Parathyroid adenoma (tissue), 2 donors: Measurements from ENCODE around the gene ASCL2.

ENCODE experiments used
- H2AFZ ChIP-seq: fragments of 300-600 bp; sonication (generic); one replicate; pipeline ENCODE4 v1.7.0; 2017; ENCODE audit warnings: antibody characterized with exemption, mild to moderate bottlenecking
- H3K27ac ChIP-seq: fragments of 300-600 bp; sonication (generic); one replicate; pipeline ENCODE4 v1.7.0; 2017
- H3K27me3 ChIP-seq: fragments of 300-600 bp; sonication (generic); one replicate; pipeline ENCODE4 v1.7.0; 2017; ENCODE audit warnings: low read length; ENCODE audit not compliant: control insufficient read depth, insufficient read depth
- H3K36me3 ChIP-seq: fragments of 300-600 bp; sonication (generic); one replicate; pipeline ENCODE4 v1.7.0; 2017; ENCODE audit warnings: low read length; ENCODE audit not compliant: control insufficient read depth, insufficient read depth
- H3K4me1 ChIP-seq: fragments of 300-600 bp; sonication (generic); one replicate; pipeline ENCODE4 v1.7.0; 2017; ENCODE audit warnings: control low read depth
- H3K4me2 ChIP-seq: fragments of 300-600 bp; sonication (generic); one replicate; pipeline ENCODE4 v1.7.0; 2017; ENCODE audit warnings: low read length
- H3K4me3 ChIP-seq: fragments of 300-600 bp; sonication (generic); one replicate; pipeline ENCODE4 v1.7.0; 2017; ENCODE audit warnings: low read depth, low read length
- H3K79me2 ChIP-seq: fragments of 300-600 bp; sonication (generic); one replicate; pipeline ENCODE4 v1.7.0; 2017; ENCODE audit warnings: control low read depth
- H3K9ac ChIP-seq: fragments of 300-600 bp; sonication (generic); one replicate; pipeline ENCODE4 v1.7.0; 2017; ENCODE audit warnings: mild to moderate bottlenecking
- H3K9me3 ChIP-seq: fragments of 300-600 bp; sonication (generic); one replicate; pipeline ENCODE4 v1.7.0; 2017; ENCODE audit warnings: low read length; ENCODE audit not compliant: control insufficient read depth
- TF ChIP-seq, protein P1 (sequence below): fragments of 300-600 bp; sonication (generic); IDR thresholded peaks from one replicate; pipeline ENCODE4 v1.7.0; 2017; ENCODE audit warnings: antibody characterized with exemption, mild to moderate bottlenecking
- donor health status: primary hyperparathyroidism.

ASCL2 gene

DNA sequence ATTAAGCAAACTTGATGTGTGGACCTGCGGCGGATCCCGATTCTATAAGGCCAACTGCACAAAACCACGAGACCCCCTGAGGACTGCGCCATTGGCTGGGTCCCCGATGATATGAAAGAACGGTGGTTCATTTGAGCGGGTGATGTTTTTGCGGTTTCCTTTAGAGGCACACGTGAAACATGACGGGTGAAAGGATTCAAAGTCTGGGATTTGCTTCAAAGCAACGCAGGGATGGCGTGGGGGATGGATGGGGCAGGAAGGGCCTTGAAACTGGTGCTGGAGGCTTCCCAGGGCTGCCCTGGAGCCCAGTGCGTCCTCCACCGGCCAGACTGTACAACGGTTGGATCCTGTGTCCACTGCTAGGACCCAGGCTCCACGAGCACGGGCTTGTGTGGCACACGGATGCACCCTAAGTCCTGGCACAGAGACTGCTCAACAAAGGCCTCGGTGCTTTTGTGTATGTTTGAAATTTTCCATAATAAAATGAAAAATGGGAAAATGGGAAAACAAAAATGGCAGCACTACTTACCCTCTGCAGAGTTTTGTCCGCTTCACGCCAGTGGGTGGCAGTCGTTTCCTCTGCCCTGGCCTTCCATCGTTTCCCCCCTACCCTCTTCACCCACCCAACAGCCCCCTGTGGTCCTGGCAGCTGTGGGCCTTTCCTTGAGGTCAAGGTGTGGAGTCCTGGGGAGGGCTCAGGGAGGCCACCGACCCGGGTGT, 3.6 kb downstream of the ASCL2 start:
- H3K27me3 ChIP-seq, result no peaks in the 10 kb centered on the region

DNA sequence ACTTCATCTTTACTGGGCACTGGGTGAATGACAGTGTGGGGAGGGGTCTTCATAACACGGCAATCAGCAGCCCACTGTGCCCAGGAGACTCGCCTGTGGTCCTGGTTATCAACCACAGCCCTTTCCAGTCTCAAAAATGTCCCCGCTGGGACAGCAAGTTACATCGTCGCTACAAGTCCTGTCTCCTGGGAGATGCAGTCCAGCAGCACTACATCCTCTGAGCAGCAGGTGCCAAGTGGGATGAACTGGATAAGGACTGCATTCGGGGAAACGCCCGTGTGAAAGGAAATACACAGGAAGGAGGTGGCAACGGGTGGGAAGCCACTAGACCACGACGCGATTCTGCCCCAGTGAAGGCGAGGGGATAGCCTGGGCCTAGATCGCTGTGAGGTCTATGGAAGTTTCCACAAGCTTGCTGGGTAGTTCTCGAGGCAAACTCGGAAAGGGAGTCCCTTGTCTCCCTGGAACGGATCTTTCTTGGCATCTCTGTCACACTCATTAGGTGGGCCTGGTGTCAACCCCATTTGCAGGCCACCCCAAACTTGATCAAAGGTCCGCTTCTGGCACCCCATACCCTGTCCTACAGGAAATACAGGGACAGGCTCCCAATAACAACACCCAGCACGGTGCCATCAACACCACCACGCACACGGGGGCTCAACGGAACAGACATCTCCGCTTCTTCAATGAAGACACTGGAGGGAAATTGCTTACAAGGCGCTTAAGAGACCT, 4.4 kb downstream of the ASCL2 start:
- no peak overlapping the region for H3K27ac ChIP-seq
- no peak overlapping the region for H3K4me2 ChIP-seq
- H3K27me3 ChIP-seq, result no peaks in the 10 kb centered on the region
- H3K4me3 ChIP-seq, result no peak overlapping the region
- no peaks in the 10 kb centered on the region for H3K79me2 ChIP-seq
- no peaks in the 10 kb centered on the region for H3K36me3 ChIP-seq
- no peaks in the 10 kb centered on the region for H3K4me1 ChIP-seq
- TF ChIP-seq, protein P1, sequence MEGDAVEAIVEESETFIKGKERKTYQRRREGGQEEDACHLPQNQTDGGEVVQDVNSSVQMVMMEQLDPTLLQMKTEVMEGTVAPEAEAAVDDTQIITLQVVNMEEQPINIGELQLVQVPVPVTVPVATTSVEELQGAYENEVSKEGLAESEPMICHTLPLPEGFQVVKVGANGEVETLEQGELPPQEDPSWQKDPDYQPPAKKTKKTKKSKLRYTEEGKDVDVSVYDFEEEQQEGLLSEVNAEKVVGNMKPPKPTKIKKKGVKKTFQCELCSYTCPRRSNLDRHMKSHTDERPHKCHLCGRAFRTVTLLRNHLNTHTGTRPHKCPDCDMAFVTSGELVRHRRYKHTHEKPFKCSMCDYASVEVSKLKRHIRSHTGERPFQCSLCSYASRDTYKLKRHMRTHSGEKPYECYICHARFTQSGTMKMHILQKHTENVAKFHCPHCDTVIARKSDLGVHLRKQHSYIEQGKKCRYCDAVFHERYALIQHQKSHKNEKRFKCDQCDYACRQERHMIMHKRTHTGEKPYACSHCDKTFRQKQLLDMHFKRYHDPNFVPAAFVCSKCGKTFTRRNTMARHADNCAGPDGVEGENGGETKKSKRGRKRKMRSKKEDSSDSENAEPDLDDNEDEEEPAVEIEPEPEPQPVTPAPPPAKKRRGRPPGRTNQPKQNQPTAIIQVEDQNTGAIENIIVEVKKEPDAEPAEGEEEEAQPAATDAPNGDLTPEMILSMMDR, result no peak
- no peaks in the 10 kb centered on the region for H3K9me3 ChIP-seq
- no peak overlapping the region for H3K9ac ChIP-seq
- H2AFZ ChIP-seq, result no peak overlapping the region

More for the DNA sequence above, 3.6 kb downstream of the ASCL2 start:
- no peak overlapping the region for H3K27ac ChIP-seq
- H3K9ac ChIP-seq, result no peak overlapping the region
- H3K9me3 ChIP-seq, result no peaks in the 10 kb centered on the region
- H3K4me3 ChIP-seq, result no peak overlapping the region
- TF ChIP-seq, protein P1, result no peak
- no peaks in the 10 kb centered on the region for H3K4me1 ChIP-seq
- no peaks in the 10 kb centered on the region for H3K79me2 ChIP-seq
- no peak overlapping the region for H3K4me2 ChIP-seq
- no peak overlapping the region for H2AFZ ChIP-seq
- no peaks in the 10 kb centered on the region for H3K36me3 ChIP-seq

DNA sequence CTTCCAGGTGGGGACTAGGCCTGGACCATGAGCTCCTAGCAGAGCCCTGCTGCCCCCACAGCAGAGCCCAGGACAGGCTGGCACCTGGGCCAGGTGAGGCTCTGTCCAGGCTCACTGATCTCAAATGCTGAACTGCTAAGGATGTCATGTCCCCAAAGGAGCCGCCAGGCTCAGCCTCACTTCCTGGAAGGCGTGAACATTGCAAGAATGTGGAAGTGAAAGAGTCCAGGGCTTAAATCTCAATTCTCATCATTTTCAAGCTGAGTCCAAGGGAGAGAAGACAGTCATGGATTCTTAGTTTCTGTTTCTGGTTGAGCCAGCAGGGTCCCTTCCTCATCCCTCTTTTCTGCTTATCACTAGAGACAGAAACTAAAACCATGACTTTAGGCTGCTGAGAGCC, 5.0 kb downstream of the ASCL2 start:
- Histone ChIP-seq H3K4me3 (no peak overlapping the region), H3K36me3 (no peaks in the 10 kb centered on the region), H2AFZ (no peak overlapping the region), H3K4me2 (no peak overlapping the region), H3K27ac (no peak overlapping the region), H3K27me3 (no peaks in the 10 kb centered on the region), H3K79me2 (no peaks in the 10 kb centered on the region), H3K9me3 (no peaks in the 10 kb centered on the region), H3K4me1 (no peaks in the 10 kb centered on the region), H3K9ac (no peak overlapping the region)
- TF ChIP-seq, protein P1, result no peak

DNA sequence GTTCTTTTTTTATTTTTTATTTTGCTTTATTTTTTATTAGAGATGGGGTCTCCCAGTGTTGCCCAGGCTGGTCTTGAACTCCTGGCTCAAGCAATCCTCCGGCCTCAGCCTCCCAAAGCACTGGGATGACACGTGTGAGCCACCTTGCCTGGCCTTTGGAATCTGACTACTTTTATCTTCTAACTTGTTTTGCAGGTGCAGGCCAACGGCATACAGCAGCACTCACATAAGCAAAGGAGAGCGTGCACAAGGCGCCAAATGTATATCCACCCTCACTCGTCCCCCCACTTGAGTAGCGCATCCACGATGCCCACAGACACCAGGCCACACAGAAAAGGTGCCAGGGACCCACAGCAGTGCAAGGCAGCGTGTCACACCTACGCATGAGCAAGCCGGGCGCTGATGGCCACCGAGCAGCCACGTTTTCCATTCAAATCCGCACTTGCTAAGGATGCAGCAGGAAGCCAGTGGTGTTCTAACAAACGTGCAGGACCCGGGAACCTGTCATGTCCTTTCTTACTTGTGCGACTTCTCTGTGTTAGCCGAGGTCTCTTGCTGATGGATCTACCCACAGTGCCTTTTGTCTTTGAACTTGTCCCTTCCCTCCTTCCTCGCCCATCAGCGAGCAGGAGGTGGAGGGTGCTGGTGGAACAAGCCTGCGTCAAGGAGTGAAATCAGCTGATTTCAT, 5.9 kb downstream of the ASCL2 start:
- Histone ChIP-seq H3K9ac (no peak overlapping the region), H3K4me2 (no peak overlapping the region), H2AFZ (no peak overlapping the region), H3K9me3 (no peaks in the 10 kb centered on the region), H3K4me3 (no peak overlapping the region), H3K4me1 (no peaks in the 10 kb centered on the region), H3K27me3 (no peaks in the 10 kb centered on the region), H3K36me3 (no peaks in the 10 kb centered on the region), H3K79me2 (no peaks in the 10 kb centered on the region), H3K27ac (no peak overlapping the region)
- TF ChIP-seq, protein P1, result no peak
